ENCODE results near the gene VAX1. TPM values are rescaled to one million over a fixed set of nuclear protein-coding genes. Genes with fewer than 3 reads are reported as not detected.

Gene VAX1
- total RNA-seq, 1 experiment from 2014 or later: 4.6 TPM

DNA sequence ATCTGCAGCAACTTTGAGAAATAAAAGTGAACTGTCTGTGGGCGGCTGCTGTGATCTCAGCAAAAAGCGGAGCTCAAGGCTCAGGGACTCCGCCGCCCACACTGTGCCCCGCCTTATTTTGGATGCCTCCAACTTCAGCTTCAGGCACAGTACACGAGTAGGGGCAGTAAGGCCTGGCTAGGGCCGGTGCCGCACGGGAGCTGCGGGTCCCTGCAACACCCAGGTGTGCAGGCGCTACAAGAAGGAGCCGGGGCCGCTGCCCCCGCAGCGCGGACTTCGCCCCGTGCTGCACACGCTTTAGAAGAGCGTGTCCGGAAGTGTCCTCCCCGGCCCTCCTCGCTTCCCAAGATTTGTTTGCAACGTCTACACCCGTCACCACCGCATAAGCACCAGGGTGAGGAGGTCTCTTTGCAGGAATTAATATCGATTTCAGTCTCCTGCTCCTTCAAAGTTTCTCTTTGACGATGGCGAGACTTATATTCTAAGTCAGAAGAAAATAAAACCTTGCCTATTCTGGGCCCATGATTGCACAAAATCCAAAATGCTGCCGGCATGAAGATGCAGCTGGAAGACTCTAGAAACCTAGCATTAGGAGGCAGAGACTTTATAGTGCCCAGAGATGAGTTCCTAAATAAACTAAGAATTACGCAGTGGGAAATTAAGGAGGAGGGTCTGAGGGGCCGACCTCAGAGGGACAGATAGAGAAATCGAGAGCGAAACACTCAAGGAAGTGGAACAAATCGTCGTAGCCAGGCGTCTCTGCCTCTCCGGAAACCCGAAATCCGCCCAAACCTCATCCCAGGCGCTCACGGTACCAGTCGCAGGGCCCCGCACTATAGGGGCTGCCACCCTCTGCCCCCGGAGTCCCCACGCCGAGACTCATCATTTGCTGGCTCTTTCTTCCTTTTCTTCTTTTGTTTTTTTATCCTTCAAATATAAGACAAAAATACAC, 6.4 kb downstream of the VAX1 start:
- POLR2A ChIA-PET: no interaction called here
- in situ Hi-C loops (cut with HindIII; ENCODE audit: low pct_unique_long_range_greater_than_20kb, low sequenced_read_pairs) (no loop called here), intact Hi-C loops (cut with micrococcal nuclease; ENCODE audit: unreplicated experiment) (no loop called here)
- Histone ChIP-seq H3K36me3 (ENCODE audit: control insufficient read depth, insufficient read depth, low read length) (no peaks in the 10 kb centered on the region), H3K4me1 (ENCODE audit: control insufficient read depth, insufficient read depth, low read length) (no peaks in the 10 kb centered on the region), H3K27ac (ENCODE audit: low read length) (no peak overlapping the region), H3K27me3 (ENCODE audit: control insufficient read depth, insufficient read depth, low read length) (no peaks in the 10 kb centered on the region), H3K4me3 (ENCODE audit: low read depth in 2 of 2, low read length in 2 of 2) (no peak overlapping the region), H3K9me3 (ENCODE audit: control insufficient read depth, insufficient read depth, low read depth, low read length) (no peaks in the 10 kb centered on the region)
- no TSS peak for BruUV-seq (replicated peaks)
- TF ChIP-seq, protein P1, sequence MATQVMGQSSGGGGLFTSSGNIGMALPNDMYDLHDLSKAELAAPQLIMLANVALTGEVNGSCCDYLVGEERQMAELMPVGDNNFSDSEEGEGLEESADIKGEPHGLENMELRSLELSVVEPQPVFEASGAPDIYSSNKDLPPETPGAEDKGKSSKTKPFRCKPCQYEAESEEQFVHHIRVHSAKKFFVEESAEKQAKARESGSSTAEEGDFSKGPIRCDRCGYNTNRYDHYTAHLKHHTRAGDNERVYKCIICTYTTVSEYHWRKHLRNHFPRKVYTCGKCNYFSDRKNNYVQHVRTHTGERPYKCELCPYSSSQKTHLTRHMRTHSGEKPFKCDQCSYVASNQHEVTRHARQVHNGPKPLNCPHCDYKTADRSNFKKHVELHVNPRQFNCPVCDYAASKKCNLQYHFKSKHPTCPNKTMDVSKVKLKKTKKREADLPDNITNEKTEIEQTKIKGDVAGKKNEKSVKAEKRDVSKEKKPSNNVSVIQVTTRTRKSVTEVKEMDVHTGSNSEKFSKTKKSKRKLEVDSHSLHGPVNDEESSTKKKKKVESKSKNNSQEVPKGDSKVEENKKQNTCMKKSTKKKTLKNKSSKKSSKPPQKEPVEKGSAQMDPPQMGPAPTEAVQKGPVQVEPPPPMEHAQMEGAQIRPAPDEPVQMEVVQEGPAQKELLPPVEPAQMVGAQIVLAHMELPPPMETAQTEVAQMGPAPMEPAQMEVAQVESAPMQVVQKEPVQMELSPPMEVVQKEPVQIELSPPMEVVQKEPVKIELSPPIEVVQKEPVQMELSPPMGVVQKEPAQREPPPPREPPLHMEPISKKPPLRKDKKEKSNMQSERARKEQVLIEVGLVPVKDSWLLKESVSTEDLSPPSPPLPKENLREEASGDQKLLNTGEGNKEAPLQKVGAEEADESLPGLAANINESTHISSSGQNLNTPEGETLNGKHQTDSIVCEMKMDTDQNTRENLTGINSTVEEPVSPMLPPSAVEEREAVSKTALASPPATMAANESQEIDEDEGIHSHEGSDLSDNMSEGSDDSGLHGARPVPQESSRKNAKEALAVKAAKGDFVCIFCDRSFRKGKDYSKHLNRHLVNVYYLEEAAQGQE (IDR thresholded peaks at IDR 0.05; ENCODE audit: insufficient read depth in 1 of 2, low read depth in 2 of 2, low read length in 1 of 2): no peak
- no peak for TF ChIP-seq SIN3A (IDR thresholded peaks at IDR 0.05; ENCODE audit: borderline replicate concordance, insufficient read depth, low read depth, low read length)
- TF ChIP-seq POLR2AphosphoS5 (IDR thresholded peaks at IDR 0.05; ENCODE audit: low read depth, low read length): no peak
- TF ChIP-seq, protein P2, sequence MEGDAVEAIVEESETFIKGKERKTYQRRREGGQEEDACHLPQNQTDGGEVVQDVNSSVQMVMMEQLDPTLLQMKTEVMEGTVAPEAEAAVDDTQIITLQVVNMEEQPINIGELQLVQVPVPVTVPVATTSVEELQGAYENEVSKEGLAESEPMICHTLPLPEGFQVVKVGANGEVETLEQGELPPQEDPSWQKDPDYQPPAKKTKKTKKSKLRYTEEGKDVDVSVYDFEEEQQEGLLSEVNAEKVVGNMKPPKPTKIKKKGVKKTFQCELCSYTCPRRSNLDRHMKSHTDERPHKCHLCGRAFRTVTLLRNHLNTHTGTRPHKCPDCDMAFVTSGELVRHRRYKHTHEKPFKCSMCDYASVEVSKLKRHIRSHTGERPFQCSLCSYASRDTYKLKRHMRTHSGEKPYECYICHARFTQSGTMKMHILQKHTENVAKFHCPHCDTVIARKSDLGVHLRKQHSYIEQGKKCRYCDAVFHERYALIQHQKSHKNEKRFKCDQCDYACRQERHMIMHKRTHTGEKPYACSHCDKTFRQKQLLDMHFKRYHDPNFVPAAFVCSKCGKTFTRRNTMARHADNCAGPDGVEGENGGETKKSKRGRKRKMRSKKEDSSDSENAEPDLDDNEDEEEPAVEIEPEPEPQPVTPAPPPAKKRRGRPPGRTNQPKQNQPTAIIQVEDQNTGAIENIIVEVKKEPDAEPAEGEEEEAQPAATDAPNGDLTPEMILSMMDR (IDR thresholded peaks at IDR 0.05): no peak
- TF ChIP-seq TCF7L2 (IDR thresholded peaks at IDR 0.05; ENCODE audit: low read depth, low read length): no peak
- DNase-seq (ENCODE audit: low read depth, low spot score) (no peak), ATAC-seq (no peak)
- CTCF ChIA-PET: no interaction called here

DNA sequence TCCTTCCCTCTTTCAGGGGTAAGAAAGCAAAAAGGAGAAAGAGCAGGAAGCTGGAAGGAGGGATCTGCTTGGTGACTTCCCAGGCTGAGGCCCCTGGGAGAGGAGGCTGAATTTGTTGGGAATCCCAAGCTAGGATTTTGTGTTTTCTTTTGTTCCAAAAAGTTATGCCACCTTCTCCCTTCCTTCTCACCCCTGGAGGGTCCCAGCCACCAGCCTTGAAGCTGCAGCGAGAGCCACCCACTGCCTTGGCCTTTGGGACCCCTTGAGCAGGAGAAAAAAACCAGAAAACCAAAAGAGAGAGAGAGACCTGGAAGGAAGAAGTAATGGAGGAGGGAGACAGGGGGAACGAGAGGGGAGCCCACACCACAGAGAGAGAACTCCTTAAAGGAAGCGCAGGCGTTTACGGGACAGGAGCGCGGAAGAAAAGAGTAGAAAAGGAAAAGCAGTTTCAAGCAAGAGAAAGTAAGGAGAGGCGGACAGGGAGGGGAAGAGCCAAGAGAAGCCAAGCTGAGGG, 7.2 kb downstream of the VAX1 start:
- DNase-seq (ENCODE audit: low read depth, low spot score): no peak
- no peak for TF ChIP-seq SIN3A (IDR thresholded peaks at IDR 0.05; ENCODE audit: borderline replicate concordance, insufficient read depth, low read depth, low read length)
- TF ChIP-seq POLR2AphosphoS5 (IDR thresholded peaks at IDR 0.05; ENCODE audit: low read depth, low read length): no peak
- TF ChIP-seq TCF7L2 (IDR thresholded peaks at IDR 0.05; ENCODE audit: low read depth, low read length): no peak
- TF ChIP-seq, protein P2 (IDR thresholded peaks at IDR 0.05): no peak
- TF ChIP-seq, protein P1 (IDR thresholded peaks at IDR 0.05; ENCODE audit: insufficient read depth in 1 of 2, low read depth in 2 of 2, low read length in 1 of 2): no peak
- H3K4me1 ChIP-seq (ENCODE audit: control insufficient read depth, insufficient read depth, low read length): no peaks in the 10 kb centered on the region
- ChIA-PET POLR2A (no interaction called here), CTCF (no interaction called here)
- no TSS peak for BruUV-seq (replicated peaks)
- no peaks in the 10 kb centered on the region for H3K36me3 ChIP-seq (ENCODE audit: control insufficient read depth, insufficient read depth, low read length)
- intact Hi-C loops (cut with micrococcal nuclease; ENCODE audit: unreplicated experiment): no loop called here
- no peak overlapping the region for H3K4me3 ChIP-seq (ENCODE audit: low read depth in 2 of 2, low read length in 2 of 2)
- in situ Hi-C loops (cut with HindIII; ENCODE audit: low pct_unique_long_range_greater_than_20kb, low sequenced_read_pairs): no loop called here
- ATAC-seq: no peak
- H3K27me3 ChIP-seq (ENCODE audit: control insufficient read depth, insufficient read depth, low read length): no peaks in the 10 kb centered on the region
- H3K9me3 ChIP-seq (ENCODE audit: control insufficient read depth, insufficient read depth, low read depth, low read length): no peaks in the 10 kb centered on the region
- H3K27ac ChIP-seq (ENCODE audit: low read length): no peak overlapping the region
